Ishikawa (cell line): ENCODE data around the gene YBEY.

Experiments used
- CEBPB ChIP-seq: IDR thresholded peaks from 2 replicates; pipeline ENCODE4 v1.6.1; 2012
- CREB1 ChIP-seq: IDR thresholded peaks from 2 replicates; pipeline ENCODE4 v1.6.1; 2012; ENCODE audit warnings: low read depth
- EGR1 ChIP-seq: IDR thresholded peaks from 2 replicates; pipeline ENCODE4 v1.6.1; 2012
- EP300 ChIP-seq: IDR thresholded peaks from 2 replicates; pipeline ENCODE4 v1.6.1; 2012; ENCODE audit warnings: borderline replicate concordance
- FOXM1 ChIP-seq: IDR thresholded peaks from 2 replicates; pipeline ENCODE4 v1.6.1; 2012; ENCODE audit warnings: low read depth, borderline replicate concordance
- NFIC ChIP-seq: IDR thresholded peaks from 2 replicates; pipeline ENCODE4 v1.6.1; 2012
- RAD21 ChIP-seq: IDR thresholded peaks from 2 replicates; pipeline ENCODE4 v1.6.1; 2012; ENCODE audit warnings: low read depth
- TAF1 ChIP-seq: IDR thresholded peaks from 2 replicates; pipeline ENCODE4 v1.6.1; 2012; ENCODE audit warnings: low read depth, mild to moderate bottlenecking
- TCF12 ChIP-seq: IDR thresholded peaks from 2 replicates; pipeline ENCODE4 v1.6.1; 2012; ENCODE audit warnings: low read depth
- TEAD4 ChIP-seq: IDR thresholded peaks from 2 replicates; pipeline ENCODE4 v1.6.1; 2012
- USF1 ChIP-seq: IDR thresholded peaks from 2 replicates; pipeline ENCODE4 v1.6.1; 2012
- YY1 ChIP-seq: IDR thresholded peaks from 2 replicates; pipeline ENCODE4 v1.6.1; 2012; ENCODE audit warnings: low read depth
- ZBTB7A ChIP-seq: IDR thresholded peaks from 2 replicates; pipeline ENCODE4 v1.6.1; 2012; ENCODE audit warnings: low read depth
- TF ChIP-seq, protein P1 (sequence below): IDR thresholded peaks from 2 replicates; pipeline ENCODE4 v1.6.1; 2012
- TF ChIP-seq, protein P2 (sequence below): IDR thresholded peaks from 2 replicates; pipeline ENCODE4 v1.6.1; 2012; ENCODE audit warnings: low read depth, mild to moderate bottlenecking

YBEY gene, protein sequence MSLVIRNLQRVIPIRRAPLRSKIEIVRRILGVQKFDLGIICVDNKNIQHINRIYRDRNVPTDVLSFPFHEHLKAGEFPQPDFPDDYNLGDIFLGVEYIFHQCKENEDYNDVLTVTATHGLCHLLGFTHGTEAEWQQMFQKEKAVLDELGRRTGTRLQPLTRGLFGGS

DNA sequence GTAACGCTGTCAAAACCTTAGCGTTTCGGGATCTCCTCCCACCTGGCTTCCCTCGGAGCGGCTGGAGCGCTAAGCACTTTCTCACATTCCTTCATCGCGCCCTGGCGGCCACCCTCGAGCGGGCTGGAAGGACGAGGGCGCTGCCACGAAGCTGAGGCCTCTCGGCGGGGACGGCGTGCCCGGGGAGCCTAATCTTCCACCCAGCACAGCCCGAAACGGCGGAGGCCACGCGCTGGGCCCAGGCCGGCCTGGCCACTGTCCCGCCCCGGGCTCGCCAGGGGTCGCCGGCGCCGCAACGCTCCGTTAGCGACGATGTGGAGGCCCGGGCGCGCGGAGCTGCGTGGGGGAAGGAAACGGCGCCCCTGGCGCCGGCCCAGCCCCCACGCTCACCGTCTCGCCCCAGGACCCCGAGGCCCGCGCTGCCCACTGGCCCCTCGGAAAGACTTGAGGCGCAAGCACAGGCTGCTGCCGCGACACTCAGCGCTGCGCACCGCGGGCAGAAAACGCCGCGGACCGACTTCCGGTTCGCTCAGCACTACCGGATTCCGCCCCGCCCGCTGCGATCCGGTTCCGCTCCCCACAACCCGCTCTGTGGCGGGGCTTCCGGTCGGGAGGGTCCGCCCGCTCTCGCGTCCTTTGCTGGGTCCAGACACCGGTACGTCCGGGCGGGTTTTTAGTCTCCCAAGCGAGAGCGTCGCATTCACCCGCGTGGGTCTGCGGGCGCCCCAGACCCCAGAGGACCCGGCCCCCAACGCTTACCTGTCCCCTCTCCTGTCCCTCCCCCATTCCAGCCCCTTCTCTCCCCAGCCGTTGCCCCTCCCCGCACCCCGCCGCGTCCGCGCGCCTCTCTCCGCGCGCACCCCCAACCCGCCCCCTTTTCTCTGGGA lies at the start of gene YBEY:
YBEY (plus strand) TSS at position 582 of the 887 bp plus-strand sequence. CDS start 572 bp downstream, outside the sequence.
- TF ChIP-seq FOXM1, result no peak
- peak; percentile 72 for TF ChIP-seq TCF12
- TF ChIP-seq NFIC, result peak; percentile 12; the same call in 1 of the 2 replicates
- 0 out of 2 replicates have a peak, but pooled peaks have one; percentile 3 for TF ChIP-seq EGR1
- peak; percentile 92 for TF ChIP-seq TAF1
- no peak for TF ChIP-seq CEBPB
- TF ChIP-seq USF1, result peak; percentile 21; the same call in 1 of the 2 replicates
- peak; percentile 50 for TF ChIP-seq ZBTB7A
- peak; percentile 15; the same call in 1 of the 2 replicates for TF ChIP-seq RAD21
- peak; percentile 73 for TF ChIP-seq TEAD4
- TF ChIP-seq EP300, result no peak; the same call in 1 of the 2 replicates
- TF ChIP-seq, protein P1, sequence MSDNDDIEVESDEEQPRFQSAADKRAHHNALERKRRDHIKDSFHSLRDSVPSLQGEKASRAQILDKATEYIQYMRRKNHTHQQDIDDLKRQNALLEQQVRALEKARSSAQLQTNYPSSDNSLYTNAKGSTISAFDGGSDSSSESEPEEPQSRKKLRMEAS, result peak; percentile 67
- TF ChIP-seq YY1, result peak; percentile 42; the same call in 1 of the 2 replicates

GRCh38 chr21:46237474-46237873 lies 48.7 kb upstream of the YBEY start:
- TF ChIP-seq CREB1 (no peak), YY1 (no peak), CEBPB (no peak), NFIC (no peak), TEAD4 (no peak), EP300 (no peak), RAD21 (no peak)

GRCh38 chr21:46239817-46240325 lies 46.3 kb upstream of the YBEY start:
- TF ChIP-seq, protein P1, result no peak
- TF ChIP-seq CEBPB (no peak), TEAD4 (no peak), EGR1 (no peak), TAF1 (no peak), FOXM1 (no peak), NFIC (no peak), YY1 (no peak), TCF12 (no peak), CREB1 (no peak), RAD21 (no peak), ZBTB7A (no peak), USF1 (no peak), EP300 (no peak)
- TF ChIP-seq, protein P2, sequence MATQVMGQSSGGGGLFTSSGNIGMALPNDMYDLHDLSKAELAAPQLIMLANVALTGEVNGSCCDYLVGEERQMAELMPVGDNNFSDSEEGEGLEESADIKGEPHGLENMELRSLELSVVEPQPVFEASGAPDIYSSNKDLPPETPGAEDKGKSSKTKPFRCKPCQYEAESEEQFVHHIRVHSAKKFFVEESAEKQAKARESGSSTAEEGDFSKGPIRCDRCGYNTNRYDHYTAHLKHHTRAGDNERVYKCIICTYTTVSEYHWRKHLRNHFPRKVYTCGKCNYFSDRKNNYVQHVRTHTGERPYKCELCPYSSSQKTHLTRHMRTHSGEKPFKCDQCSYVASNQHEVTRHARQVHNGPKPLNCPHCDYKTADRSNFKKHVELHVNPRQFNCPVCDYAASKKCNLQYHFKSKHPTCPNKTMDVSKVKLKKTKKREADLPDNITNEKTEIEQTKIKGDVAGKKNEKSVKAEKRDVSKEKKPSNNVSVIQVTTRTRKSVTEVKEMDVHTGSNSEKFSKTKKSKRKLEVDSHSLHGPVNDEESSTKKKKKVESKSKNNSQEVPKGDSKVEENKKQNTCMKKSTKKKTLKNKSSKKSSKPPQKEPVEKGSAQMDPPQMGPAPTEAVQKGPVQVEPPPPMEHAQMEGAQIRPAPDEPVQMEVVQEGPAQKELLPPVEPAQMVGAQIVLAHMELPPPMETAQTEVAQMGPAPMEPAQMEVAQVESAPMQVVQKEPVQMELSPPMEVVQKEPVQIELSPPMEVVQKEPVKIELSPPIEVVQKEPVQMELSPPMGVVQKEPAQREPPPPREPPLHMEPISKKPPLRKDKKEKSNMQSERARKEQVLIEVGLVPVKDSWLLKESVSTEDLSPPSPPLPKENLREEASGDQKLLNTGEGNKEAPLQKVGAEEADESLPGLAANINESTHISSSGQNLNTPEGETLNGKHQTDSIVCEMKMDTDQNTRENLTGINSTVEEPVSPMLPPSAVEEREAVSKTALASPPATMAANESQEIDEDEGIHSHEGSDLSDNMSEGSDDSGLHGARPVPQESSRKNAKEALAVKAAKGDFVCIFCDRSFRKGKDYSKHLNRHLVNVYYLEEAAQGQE, result no peak

GRCh38 chr21:46243325-46243724 lies 42.8 kb upstream of the YBEY start:
- no peak for TF ChIP-seq NFIC
- no peak for TF ChIP-seq YY1
- TF ChIP-seq CREB1, result no peak
- no peak for TF ChIP-seq CEBPB

DNA sequence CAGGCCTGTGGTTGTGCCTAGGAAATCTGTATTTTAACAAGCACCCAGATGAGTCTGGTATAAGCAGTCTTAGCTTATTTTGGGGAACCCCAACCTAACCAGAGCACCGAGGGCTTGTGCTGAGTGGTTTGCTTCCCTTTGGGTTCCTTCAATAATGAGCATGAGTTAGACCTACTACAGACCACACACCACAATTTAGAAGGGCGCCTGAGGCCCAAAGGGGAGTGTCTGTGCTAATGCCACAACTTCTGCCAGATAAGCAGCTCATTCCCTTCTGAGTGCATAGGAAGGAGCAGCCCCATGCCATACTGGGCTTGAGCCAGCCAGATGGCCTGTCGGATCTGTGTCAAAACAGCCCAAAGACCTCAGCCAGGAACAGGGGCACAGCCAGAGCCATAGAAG lies 42.2 kb upstream of the YBEY start:
- TF ChIP-seq RAD21, result no peak
- no peak for TF ChIP-seq EP300
- no peak for TF ChIP-seq USF1
- TF ChIP-seq FOXM1, result no peak

- TF ChIP-seq NFIC (no peak), EGR1 (no peak), USF1 (no peak), YY1 (no peak)
- TF ChIP-seq, protein P1, result no peak
- TF ChIP-seq, protein P2, result no peak
Observed at GRCh38 chr21:46244602-46245001, 41.5 kb upstream of the YBEY start.
